Epithelial cell of prostate (primary cell): ENCODE results near the gene PDP2.
A peak's percentile ranks its signal among the peaks of the same experiment; 100 is the strongest.

ENCODE experiments used
- DNase-seq: peaks from one replicate; pipeline ENCODE4 v3.0.0-alpha.2; 2011; ENCODE audit warnings: low read depth, low spot score
- H3K27ac ChIP-seq: fragments of 450-650 bp; 2 replicates; pipeline ENCODE4 v1.5.1; 2017; ENCODE audit warnings: mild to moderate bottlenecking

PDP2 gene, protein sequence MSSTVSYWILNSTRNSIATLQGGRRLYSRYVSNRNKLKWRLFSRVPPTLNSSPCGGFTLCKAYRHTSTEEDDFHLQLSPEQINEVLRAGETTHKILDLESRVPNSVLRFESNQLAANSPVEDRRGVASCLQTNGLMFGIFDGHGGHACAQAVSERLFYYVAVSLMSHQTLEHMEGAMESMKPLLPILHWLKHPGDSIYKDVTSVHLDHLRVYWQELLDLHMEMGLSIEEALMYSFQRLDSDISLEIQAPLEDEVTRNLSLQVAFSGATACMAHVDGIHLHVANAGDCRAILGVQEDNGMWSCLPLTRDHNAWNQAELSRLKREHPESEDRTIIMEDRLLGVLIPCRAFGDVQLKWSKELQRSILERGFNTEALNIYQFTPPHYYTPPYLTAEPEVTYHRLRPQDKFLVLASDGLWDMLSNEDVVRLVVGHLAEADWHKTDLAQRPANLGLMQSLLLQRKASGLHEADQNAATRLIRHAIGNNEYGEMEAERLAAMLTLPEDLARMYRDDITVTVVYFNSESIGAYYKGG

DNA sequence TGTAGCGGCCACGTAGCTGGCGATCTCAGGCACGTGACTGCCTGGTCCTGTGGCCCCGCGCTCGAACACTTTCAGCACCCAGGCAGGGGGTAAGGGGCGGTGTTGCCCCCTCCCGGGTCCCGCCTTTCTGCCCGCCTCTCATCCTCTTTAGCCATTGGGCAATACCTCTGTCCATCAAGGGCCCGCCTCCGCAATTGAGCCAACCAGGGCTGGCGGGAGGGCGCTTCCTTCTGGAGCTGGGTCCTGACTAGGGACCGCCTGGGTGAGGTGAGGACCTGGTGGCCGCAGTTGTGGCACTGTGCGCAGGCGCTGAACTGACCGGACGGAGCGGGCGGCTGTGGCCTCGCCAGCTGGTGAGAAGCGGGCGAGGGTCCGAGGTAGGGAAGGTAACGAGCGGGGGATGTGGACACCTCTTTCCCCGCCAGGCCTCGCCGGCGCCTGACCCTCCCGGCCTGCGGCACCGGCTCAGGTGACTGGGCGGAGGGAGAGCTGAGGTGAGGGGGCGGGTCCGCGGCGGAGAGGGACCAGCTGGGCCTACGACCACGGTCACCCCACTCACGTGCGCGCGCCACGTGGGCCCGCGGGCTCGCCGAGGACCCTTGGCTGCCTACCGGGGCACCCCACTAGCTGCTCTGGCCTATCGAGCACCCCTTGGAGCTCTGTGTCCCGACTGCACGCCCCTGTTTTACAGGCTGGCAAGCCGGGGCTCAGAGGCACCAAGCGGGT is at the start of gene PDP2:
Gene PDP2, plus strand, starts transcription at position 228 of the 726 bp plus-strand sequence. CDS start 3,770 bp downstream, outside the sequence.
- H3K27ac ChIP-seq: no peak within 1 kb of the TSS
- DNase-seq: peak; percentile 49

DNA sequence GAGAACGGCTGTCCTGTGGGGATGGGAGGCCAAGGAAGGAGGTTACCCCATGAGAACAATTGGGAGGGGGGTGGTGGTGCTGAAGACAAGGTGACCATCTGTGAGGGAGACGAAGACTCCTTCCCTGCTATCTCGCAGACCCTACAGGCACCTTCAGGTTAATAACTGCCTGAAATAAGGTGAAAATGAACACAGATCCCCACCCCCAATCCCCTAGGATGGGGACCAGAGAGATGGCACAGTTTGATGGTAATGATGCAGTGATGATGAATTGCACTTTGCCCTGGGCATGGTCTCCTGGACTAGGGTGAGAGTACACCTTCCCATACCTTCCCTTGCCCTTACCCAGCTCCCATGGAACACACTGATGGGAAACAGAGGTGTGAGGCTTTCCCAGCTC is 48.1 kb upstream of the PDP2 start:
- no peak overlapping the region for H3K27ac ChIP-seq
- no peak for DNase-seq

DNA sequence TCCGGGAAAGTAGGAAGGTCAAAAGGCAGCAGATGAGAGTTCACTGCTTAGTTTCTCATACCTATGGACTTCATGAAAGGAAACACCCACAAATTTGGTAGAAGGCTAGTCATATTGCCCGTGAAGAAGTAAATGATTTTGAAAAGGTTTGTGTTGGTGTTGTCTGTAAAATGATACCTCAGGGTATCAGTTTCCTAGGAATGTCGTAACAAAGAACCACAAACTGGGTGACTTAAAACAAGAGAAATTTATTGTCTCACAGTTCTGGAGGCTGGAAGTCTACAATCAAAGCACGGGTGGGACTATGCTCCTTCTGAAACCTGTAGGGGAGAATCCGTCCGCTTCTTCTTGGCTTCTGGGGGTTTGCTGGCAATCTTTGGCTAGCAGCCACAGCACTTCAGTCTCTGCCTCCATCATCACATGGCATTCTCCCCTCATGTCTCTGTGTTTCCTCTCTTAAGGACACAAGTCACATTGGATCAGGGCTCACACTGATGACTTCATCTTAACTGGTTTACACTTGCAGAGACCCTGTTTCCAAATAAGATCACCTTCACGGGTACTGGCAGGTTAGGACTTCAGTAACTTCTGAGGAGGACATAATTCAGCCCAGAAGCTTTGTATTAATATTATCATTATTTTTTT is 47.5 kb upstream of the PDP2 start:
- DNase-seq: no peak

DNA sequence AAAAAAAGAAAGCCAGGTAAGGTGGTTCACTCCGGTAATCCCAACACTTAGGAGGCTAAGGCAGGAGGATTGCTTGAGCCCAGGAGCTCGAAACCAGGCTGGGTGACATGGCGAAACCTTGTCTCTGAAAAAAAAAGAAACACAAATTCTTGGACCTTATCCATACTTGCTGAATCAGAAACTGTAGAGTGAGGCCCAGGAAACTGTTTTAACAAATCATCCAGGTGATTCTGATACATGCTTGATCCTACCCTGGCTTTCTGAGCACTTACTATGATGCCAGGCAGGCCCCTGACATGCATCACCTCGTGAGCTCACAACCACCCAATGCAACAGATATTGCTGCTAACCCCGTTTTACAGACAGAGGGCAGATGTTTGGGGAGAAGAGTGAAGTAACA is 45.6 kb upstream of the PDP2 start:
- H3K27ac ChIP-seq: no peak overlapping the region
- peak; percentile 27 for DNase-seq

More for the DNA sequence above, 47.5 kb upstream of the PDP2 start:
- no peak overlapping the region for H3K27ac ChIP-seq

DNA sequence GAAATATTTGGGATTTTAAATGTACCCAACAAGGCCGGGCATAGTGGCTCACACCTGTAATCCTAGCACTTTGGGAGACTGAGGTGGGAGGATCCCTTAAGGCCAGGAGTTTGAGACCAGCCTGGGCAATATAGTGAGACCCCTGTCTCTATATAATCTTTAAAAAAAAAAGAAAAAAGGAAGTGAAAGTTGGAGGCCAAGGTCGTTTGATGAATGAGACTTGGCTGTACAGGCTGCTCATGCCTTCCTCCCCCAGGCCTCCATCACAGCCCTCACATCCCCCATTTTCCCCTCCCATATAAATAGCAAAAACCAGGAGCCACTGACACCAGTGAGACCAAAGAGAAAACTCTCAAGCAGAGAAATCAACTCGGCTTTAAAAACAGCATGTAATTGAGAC is 39.4 kb upstream of the PDP2 start:
- H3K27ac ChIP-seq: no peak overlapping the region
- DNase-seq: no peak

DNA sequence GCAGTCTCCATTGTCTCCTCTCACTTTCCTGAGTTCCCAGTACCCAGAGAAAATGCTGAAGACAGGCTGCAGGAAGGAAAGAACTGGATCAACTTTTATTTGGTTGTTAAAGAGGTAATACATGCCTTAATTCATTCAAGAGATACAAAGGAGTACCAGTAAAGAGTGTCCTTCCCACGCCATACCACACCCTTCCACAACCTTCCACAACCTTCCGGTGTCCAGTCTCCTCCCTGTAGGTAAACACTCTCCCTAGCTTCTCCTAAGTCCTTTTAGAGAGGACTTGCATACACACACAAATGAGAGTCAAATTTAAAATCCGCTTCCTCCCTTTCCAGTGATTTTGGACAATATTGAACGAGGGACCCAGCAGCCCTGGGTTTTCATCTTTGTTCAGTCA is 38.9 kb upstream of the PDP2 start:
- no peak overlapping the region for H3K27ac ChIP-seq
- DNase-seq: no peak

DNA sequence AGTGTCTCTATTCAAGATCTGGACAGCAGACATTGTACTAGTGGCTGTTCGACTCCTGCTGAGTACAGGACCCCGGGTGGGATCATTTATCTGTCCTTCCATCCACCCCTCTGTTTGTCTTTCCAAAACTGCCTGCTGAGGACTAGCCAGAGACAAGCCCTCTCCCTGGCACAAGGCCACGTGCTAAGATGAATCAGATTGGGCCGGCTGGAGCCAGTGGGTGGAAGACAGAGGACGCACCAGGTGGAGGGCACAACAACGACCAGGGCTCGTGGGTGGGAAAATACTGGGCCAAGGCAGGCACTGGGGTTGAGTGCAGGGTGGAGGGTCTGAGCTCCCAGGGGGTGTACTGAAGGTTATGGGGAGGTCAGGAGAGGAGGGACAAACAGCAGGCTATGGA is 37.5 kb upstream of the PDP2 start:
- H3K27ac ChIP-seq: no peak overlapping the region
- no peak for DNase-seq

DNA sequence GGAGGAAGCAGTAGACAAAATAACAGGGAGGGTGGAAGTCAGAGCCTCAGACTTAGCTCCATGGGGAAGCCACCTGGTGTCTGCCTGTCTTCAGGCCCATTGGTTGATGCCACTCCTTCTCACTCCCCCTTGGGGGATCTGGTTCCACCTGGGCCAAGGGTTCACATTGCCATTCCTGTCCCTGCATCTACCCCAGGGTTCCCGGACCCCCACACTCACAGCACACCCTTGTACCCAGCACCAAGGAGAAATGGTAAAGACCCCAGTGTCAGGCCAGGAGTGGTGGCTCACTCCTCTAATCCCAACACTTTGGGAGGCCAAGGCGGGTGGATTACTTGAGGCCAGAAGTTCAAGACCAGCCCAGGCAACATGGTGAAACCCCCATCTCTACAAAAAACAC is 37.1 kb upstream of the PDP2 start:
- H3K27ac ChIP-seq: no peak overlapping the region
- DNase-seq: no peak

DNA sequence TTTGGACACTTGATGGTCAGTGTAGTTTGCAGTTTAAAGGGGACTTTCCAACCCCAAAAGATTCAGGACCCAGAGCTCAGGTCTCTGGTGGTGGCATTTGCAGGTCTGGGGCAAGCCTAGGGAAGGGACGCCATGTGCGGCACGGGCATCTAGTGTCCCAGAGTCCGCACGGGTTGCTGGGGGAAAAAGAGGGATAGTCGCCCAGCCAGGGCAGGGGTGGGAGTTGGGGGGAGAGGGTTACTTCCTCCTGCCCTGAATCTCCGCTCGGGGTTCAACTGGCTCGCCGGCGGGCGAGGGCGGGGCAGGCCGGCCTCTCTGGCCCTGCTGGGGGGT is 36.3 kb upstream of the PDP2 start:
- no peak overlapping the region for H3K27ac ChIP-seq
- DNase-seq: no peak

DNA sequence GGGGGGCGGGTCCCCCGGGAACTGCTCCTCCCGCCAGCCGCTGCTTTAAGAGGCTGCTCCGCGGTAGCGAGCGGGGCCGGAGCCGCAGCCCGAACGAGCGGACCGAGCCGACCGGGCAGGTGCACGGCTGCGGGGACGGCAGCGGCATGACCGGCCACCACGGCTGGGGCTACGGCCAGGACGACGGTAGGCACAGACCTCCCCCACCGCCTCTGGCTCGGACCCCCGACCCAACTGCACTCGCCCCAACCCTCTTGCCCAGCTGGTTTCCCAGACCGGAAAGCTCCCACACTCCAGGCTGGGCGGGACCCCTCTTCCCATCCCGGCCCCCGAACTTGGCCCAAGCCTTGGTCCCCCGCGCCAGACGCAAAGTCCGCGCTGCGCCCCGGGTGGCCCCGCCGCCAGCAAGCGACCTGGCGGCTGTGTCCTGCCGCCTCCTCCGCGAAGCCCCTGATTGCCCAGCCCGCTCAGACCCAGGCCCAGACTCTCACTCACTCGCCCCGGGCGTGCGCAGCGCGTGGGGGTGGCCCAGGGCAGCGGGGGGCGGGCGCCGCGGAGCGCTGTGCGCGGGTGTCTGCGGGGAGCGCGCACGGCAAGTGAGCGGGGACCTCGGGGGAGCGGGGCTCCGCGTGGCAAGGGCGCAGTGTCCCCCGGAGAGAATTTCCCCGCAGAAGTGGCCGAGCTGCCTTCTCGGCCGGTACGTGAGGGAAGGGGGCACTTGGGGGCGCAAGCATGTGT is 35.8 kb upstream of the PDP2 start, which contains the start of gene CA7:
Gene CA7, plus strand, starts transcription at position 73 of the 738 bp plus-strand sequence. Its CDS starts 74 bp downstream, at position 147.
- H3K27ac ChIP-seq: no peak within 1 kb of the TSS
- DNase-seq: no peak

DNA sequence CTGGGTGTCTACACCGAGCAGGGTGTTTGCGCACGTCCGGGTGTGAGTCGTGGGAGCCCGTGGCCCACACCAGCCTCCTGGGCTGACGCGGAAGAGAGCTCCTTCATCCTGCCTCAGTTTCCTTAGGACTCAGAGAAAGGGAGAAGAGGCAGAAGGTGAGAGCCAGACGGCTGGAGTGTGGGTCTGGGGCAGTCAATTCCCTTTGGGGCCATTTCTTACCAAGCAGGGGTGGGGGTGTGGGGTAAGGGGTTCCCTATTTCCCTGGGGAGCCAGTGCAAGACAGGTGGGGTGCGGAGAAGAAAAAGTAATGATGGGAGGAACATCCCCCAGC is 35.3 kb upstream of the PDP2 start:
- no peak overlapping the region for H3K27ac ChIP-seq
- no peak for DNase-seq

DNA sequence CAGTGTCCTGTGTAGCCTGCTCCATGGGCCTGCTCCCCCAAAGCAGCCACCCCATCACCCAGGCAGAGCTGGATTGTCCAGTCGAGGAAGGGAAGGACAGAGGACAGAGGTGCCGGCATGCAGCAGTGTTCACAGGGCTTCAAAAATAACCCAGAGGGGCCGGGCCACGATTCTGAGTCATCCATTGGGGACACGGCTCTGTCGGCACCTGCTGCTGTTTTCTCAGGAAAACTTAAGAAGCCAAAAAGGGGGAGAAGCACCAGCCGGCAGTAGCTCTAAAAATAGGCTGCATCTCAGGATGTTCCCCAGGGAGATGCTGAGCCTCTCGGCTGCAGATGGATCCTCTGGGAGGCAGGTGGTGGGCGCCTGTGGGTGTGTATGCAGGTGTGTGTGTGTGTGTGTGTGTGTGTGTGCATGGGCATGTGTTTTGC is 34.5 kb upstream of the PDP2 start:
- H3K27ac ChIP-seq: no peak overlapping the region
- no peak for DNase-seq

DNA sequence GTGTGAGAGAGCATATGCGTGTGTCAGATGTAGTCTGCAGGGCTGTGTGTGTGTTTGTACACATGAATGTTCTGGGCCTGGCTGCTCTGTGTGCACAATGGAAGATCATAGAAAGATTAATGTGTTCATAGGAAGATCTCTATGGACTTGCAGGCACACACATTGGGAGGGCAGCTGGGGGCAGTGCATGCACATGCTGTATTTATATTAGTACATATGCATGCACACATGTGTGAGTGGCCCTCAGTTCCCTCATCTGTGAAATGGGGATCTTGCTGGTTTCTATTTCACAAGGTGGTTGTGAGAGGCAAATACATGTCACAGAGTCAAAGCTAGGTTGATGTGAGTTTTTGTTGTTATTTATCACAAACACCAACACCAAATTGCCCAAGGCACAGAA is 34.0 kb upstream of the PDP2 start:
- DNase-seq: no peak
- no peak overlapping the region for H3K27ac ChIP-seq

DNA sequence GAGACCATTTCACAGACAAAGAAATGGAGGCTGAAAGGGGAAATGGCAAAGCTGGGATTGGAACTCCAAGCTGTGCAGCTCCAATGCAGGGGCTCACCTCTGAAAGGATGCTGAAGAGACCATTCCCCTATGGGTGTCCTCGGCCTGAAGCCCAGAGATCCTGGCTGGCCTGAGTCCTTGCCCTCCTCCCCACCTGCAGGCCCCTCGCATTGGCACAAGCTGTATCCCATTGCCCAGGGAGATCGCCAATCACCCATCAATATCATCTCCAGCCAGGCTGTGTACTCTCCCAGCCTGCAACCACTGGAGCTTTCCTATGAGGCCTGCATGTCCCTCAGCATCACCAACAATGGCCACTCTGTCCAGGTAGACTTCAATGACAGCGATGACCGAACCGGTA is 33.5 kb upstream of the PDP2 start:
- no peak overlapping the region for H3K27ac ChIP-seq
- DNase-seq: no peak

DNA sequence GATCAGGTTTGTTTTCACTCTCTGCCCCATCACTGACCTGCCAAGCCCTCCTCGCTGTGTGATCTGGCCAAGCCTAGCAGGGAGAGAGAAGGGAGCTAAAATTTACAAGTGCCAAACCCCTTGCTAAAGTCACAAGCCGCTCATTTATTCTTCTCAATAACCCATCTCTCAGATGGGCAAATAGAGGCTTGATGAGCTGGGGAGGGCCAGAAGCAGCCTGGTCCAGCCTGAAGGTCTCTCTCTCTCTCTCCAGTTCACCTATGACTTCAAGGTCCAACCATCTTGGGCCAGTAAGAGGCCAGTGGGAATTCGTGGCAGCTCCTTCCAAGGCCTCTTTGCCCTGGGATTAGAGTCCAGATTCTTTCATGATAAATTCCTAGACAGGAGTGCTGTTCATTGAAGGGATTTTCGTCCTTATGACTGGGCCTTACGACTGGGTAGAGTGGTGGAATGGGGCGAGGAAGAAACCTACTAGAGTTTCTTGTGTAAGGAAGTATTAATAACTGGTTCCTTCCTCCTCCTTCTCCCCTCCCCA is 32.7 kb upstream of the PDP2 start:
- H3K27ac ChIP-seq: no peak overlapping the region
- no peak for DNase-seq

DNA sequence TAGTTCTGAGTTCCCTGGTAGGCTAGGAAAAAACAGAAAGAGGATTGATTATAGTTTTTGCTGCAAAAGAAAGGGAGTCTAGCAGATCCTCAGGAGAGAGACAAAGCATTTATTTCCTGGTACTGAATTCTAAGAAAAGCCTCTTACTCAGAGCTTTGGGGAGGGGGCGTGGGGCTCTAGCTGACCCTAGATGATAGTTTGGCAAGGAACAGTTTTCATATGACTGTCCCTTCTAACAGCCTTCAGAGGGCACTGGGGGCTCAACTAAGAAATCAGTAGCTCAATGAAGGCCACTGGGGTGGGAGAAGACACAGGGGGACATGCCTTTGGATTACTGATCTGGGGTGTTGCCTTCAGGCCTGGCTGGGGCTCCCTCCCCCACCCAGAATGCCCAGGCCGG is 32.1 kb upstream of the PDP2 start:
- H3K27ac ChIP-seq: no peak overlapping the region
- no peak for DNase-seq

DNA sequence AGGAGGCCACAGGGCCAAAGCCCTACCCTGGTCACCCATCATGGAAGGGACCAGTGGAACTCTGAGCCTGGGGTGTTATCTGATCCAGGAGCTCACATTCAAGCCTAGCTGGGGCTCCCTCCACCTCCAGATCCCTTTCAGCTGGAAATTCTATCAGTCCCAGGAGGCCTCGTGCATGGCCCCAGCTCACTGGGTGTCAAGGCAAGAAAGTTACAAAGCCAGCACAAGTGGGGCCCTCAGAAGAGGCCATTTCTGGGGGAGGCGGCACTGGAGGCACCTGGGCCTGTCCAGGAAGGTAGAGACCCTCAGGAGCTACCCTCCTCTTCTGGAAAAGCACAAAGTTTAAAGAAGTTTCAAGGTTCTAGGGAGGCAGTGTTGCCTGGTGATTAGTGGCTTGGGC is 31.3 kb upstream of the PDP2 start:
- H3K27ac ChIP-seq: no peak overlapping the region
- DNase-seq: no peak

DNA sequence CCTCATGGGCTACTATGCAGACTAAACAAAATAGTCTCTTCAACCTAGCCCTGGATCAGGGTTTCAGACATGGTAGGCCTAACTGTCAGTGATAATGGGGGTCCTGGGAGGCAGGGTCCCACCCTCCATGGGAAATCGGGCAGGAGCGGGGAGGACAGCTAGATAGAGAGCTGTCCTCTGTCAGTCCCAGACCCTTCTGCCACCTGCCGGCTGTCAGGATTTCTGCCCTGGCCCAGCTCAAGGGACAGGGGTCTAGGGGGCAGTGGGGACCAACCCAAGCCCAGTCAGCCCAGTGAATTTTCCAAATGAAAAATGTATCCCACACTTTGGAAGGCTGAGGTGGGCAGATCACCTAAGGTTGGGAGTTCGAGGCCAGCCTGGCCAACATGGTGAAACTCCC is 30.8 kb upstream of the PDP2 start:
- no peak for DNase-seq
- no peak overlapping the region for H3K27ac ChIP-seq

DNA sequence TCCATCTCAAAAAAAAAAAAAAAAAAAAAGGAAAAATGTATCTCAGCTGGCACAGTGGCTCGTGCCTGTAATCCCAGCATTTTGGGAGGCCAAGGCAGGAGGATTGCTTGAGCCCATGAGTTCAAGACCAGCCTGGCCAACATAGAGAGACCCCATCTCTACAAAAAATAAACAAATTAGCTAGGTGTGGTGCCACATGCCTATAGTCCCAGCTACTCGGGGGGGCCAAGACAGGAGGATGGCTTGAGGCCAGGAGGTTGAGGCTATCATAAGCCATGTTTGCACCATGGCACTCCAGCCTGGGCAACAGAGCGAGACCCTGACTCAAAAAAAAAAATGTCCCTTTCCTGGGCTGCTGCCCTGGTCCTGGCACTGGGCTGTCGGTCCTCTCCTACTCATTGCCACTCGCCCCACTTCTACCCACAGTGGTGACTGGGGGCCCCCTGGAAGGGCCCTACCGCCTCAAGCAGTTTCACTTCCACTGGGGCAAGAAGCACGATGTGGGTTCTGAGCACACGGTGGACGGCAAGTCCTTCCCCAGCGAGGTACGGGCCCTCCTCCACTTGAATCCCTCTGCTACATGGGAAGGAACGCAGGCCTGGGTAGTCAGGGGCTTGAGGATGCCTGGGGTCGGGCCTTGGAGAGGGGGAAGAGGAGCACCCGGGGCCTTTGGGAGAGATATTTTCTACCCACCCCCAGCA is 30.1 kb upstream of the PDP2 start:
- H3K27ac ChIP-seq: no peak overlapping the region
- DNase-seq: no peak
